Nephron progenitor cell (in vitro differentiated cells): ENCODE measurements around the gene MED28.

Experiments
- DNase-seq: peaks from one replicate; pipeline ENCODE4 v3.0.0; 2021
- H3K27ac Mint-ChIP-seq: 2 replicates; pipeline ENCODE4 v1.8.0; 2021; ENCODE audit warnings: mild to moderate bottlenecking, moderate library complexity, mixed read lengths
- H3K27me3 Mint-ChIP-seq: 2 replicates; pipeline ENCODE4 v1.8.0; 2021; ENCODE audit warnings: mild to moderate bottlenecking, low read depth, mixed read lengths; ENCODE audit not compliant: poor library complexity
- H3K36me3 Mint-ChIP-seq: 2 replicates; pipeline ENCODE4 v1.8.0; 2021; ENCODE audit warnings: low read depth, mixed read lengths
- H3K4me1 Mint-ChIP-seq: 2 replicates; pipeline ENCODE4 v1.8.0; 2021; ENCODE audit warnings: mixed read lengths
- H3K4me3 Mint-ChIP-seq: 2 replicates; pipeline ENCODE4 v1.8.0; 2021; ENCODE audit warnings: mild to moderate bottlenecking, moderate library complexity, mixed read lengths
- H3K9me3 Mint-ChIP-seq: 2 replicates; pipeline ENCODE4 v1.8.0; 2021; ENCODE audit warnings: mild to moderate bottlenecking, moderate library complexity, mixed read lengths
- CTCF ChIP-seq: fragments of 200-600 bp; sonication (generic); IDR thresholded peaks from 2 replicates; pipeline ENCODE4 v1.5.0; 2021; ENCODE audit warnings: antibody characterized with exemption

Gene MED28

GRCh38 chr4:17662694-17663093 lies 48.3 kb downstream of the MED28 start:
- Mint-ChIP-seq H3K4me3 (no peak overlapping the region), H3K27me3 (peaks cover 17% of the 10 kb centered on the region), H3K4me1 (no peaks in the 10 kb centered on the region), H3K27ac (no peak overlapping the region), H3K36me3 (no peaks in the 10 kb centered on the region), H3K9me3 (no peaks in the 10 kb centered on the region)
- DNase-seq: no peak
- TF ChIP-seq CTCF: no peak

- no peaks in the 10 kb centered on the region for H3K9me3 Mint-ChIP-seq
- no peak overlapping the region for H3K4me3 Mint-ChIP-seq
- no peak overlapping the region for H3K27ac Mint-ChIP-seq
- no peaks in the 10 kb centered on the region for H3K36me3 Mint-ChIP-seq
- peaks cover 15% of the 10 kb centered on the region for H3K27me3 Mint-ChIP-seq
- H3K4me1 Mint-ChIP-seq: no peaks in the 10 kb centered on the region
- no peak for TF ChIP-seq CTCF
- DNase-seq: no peak
These were observed 50.3 kb downstream of the MED28 start for GRCh38 chr4:17664755-17665154.

GRCh38 chr4:17665346-17665745 lies 50.9 kb downstream of the MED28 start:
- no peaks in the 10 kb centered on the region for H3K36me3 Mint-ChIP-seq
- DNase-seq: no peak
- H3K27ac Mint-ChIP-seq: no peak overlapping the region

GRCh38 chr4:17665852-17666251 lies 51.4 kb downstream of the MED28 start:
- Mint-ChIP-seq H3K9me3 (no peaks in the 10 kb centered on the region), H3K36me3 (no peaks in the 10 kb centered on the region), H3K27ac (no peak overlapping the region), H3K4me1 (no peaks in the 10 kb centered on the region), H3K4me3 (no peak overlapping the region), H3K27me3 (peaks cover 22% of the 10 kb centered on the region)
- no peak for TF ChIP-seq CTCF
- no peak for DNase-seq

More at GRCh38 chr4:17665346-17665745, 50.9 kb downstream of the MED28 start:
- Mint-ChIP-seq H3K4me1 (no peaks in the 10 kb centered on the region), H3K4me3 (no peak overlapping the region), H3K9me3 (no peaks in the 10 kb centered on the region), H3K27me3 (peaks cover 17% of the 10 kb centered on the region)
- TF ChIP-seq CTCF: no peak

- H3K9me3 Mint-ChIP-seq: peaks cover 11% of the 10 kb centered on the region
- no peak for DNase-seq
- no peak overlapping the region for H3K4me3 Mint-ChIP-seq
- H3K27me3 Mint-ChIP-seq: peaks cover 27% of the 10 kb centered on the region
- H3K4me1 Mint-ChIP-seq: no peaks in the 10 kb centered on the region
- no peak for TF ChIP-seq CTCF
- no peak overlapping the region for H3K27ac Mint-ChIP-seq
- H3K36me3 Mint-ChIP-seq: no peaks in the 10 kb centered on the region
These were observed 52.8 kb downstream of the MED28 start for GRCh38 chr4:17667253-17667652.

GRCh38 chr4:17667653-17668201 lies 53.3 kb downstream of the MED28 start:
- H3K27me3 Mint-ChIP-seq: peaks cover 29% of the 10 kb centered on the region
- peaks cover 13% of the 10 kb centered on the region for H3K9me3 Mint-ChIP-seq
- no peak overlapping the region for H3K27ac Mint-ChIP-seq
- no peaks in the 10 kb centered on the region for H3K36me3 Mint-ChIP-seq
- H3K4me1 Mint-ChIP-seq: no peaks in the 10 kb centered on the region
- no peak for DNase-seq
- H3K4me3 Mint-ChIP-seq: no peak overlapping the region
- no peak for TF ChIP-seq CTCF
